C4-2B (cell line): ENCODE data around the gene DDX27.

Source experiments
- H3K27ac ChIP-seq: fragments of 450-650 bp; 2 replicates; pipeline ENCODE4 v1.5.1; 2017
- CTCF ChIP-seq: fragments of 450-650 bp; conservative IDR thresholded peaks from 2 replicates; pipeline ENCODE4 v1.5.1; 2017; ENCODE audit warnings: mild to moderate bottlenecking
- ZFX ChIP-seq: fragments of 450-650 bp; IDR thresholded peaks from 2 replicates; pipeline ENCODE4 v1.6.1; 2017

Gene DDX27

DNA sequence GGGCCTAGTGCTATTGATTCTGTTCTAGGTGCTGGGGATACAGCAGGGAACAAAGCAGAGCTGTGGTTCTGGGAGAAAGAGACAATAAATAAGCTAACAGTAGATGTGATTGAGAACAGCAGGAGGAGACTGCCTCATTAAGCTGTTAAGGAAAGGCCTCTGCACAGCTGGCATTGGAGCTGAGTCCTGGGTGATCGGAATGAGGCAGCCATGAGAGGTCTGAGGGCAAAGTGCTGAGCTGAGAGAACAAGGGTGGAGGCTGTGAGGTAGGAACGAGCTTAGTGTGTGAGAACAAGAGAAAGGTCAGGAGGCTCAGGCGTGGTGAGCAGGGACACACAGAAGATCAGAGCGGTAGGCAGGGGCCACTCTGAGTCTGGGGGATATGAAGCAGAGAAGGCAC is 18.3 kb downstream of the DDX27 start:
- no peak overlapping the region for H3K27ac ChIP-seq
- TF ChIP-seq CTCF = no peak
- TF ChIP-seq ZFX = no peak

DNA sequence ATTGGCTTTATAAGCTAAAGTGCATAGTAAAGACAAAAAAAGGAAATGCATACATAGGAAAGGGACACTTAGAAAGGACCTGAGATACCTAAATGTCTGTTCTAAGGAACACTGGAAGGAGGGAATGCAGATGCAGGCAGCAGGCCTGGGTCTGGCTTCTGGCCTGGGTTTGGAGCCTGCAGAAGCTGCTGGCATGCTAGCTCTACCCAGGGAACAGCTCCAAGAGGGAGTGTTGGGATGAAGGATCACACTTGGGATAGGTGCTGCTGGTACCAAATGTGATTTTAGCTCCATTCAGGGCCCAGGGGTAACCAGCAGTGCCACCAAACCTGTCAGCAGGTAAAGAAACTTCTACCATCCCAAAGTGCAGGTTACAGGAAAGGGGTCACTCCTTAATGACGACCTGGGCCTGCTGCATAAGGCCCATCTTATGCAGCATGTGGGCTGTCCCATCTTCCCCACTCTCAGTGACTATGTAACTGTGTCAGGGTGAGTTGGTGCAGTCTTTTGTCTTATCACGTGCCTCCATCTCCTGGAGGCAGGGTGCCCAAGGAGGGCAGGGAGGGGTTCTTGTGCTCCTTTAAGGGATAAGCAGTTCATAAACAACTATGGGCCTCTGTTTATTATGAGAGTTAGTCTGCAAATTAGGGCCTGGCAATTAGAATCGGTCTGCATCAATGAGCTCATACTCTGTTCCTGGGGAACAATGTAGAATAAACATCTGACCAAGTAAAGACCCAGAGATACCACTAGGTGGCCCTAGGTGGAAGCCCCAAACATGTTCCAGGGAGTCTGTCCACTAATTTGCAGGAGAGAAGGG is 26.9 kb downstream of the DDX27 start:
- peak; percentile 79 for TF ChIP-seq CTCF
- no peak for TF ChIP-seq ZFX
- H3K27ac ChIP-seq = no peak overlapping the region

- TF ChIP-seq ZFX (no peak), CTCF (no peak)
- H3K27ac ChIP-seq = no peak overlapping the region
These were observed 28.0 kb downstream of the DDX27 start for GRCh38 chr20:49247169-49247723.

DNA sequence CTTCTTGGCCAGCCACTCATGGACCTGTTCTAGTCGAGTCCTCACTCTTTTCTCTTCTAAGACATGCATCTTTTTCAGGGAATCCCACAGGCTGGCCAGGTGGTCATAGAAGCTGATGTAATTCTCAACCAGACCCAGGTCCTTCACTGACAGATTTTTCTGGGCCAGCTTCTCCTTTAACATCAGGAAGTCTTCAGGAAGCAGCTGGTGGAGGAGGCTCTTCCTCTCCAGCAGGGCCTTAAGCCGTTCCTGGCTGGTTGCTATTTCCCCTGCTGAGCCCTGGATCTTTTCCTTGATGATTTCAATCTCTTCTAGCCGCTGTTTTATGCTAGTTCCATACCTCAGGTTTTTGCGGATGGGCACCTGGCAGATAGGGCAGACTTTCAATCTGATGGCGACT is 28.6 kb downstream of the DDX27 start:
- TF ChIP-seq ZFX (no peak), CTCF (no peak)

GRCh38 chr20:49248301-49248700 is 29.1 kb downstream of the DDX27 start:
- no peak overlapping the region for H3K27ac ChIP-seq
- no peak for TF ChIP-seq ZFX
- TF ChIP-seq CTCF = no peak

More for the DNA sequence above, 28.6 kb downstream of the DDX27 start:
- no peak overlapping the region for H3K27ac ChIP-seq

GRCh38 chr20:49248879-49249665 is 29.9 kb downstream of the DDX27 start:
- no peak overlapping the region for H3K27ac ChIP-seq
- TF ChIP-seq ZFX (no peak), CTCF (no peak)
